ENCODE results near the gene UNC45B.

GRCh38 chr17:35101725-35102124 lies 45.9 kb upstream of the UNC45B start:
- TF ChIP-seq CTCF (IDR thresholded peaks at IDR 0.05) (no peak), POLR2A (IDR thresholded peaks at IDR 0.05) (no peak), POLR2AphosphoS5 (IDR thresholded peaks at IDR 0.05) (no peak)
